PC-9 (cell line): ENCODE results near the gene OSBPL10.

Source experiments
- CTCF ChIP-seq: fragments of 200-600 bp; sonication (generic); conservative IDR thresholded peaks from 2 replicates; pipeline ENCODE4 v1.6.1; 2017; ENCODE audit warnings: mixed run types, antibody characterized with exemption, mild to moderate bottlenecking, moderate library complexity
- EZH2 ChIP-seq: fragments of 200-600 bp; sonication (generic); IDR thresholded peaks from 2 replicates; pipeline ENCODE4 v1.8.0; 2017; ENCODE audit warnings: antibody characterized with exemption, low read depth

- TF ChIP-seq EZH2 (no peak), CTCF (no peak)
These were observed 232.7 kb downstream of the OSBPL10 start for GRCh38 chr3:31748281-31748932.
